GM19238 (cell line): ENCODE results near the gene ERC2.

Source experiments
- DNase-seq: peaks from one replicate; pipeline ENCODE4 v3.0.0; 2011; ENCODE audit warnings: low spot score; ENCODE audit not compliant: insufficient read length

ERC2 gene

GRCh38 chr3:55888282-55888885 is 579.9 kb downstream of the ERC2 start:
- DNase-seq, result no peak

- DNase-seq, result no peak
These were observed 582.5 kb downstream of the ERC2 start for GRCh38 chr3:55885721-55886120.

GRCh38 chr3:55884491-55885285 is 583.6 kb downstream of the ERC2 start:
- DNase-seq, result no peak

GRCh38 chr3:55884066-55884465 is 584.2 kb downstream of the ERC2 start:
- no peak for DNase-seq

GRCh38 chr3:55882006-55882405 is 586.3 kb downstream of the ERC2 start:
- no peak for DNase-seq

- DNase-seq, result no peak
These were observed 587.9 kb downstream of the ERC2 start for GRCh38 chr3:55880357-55880756.

- DNase-seq, result no peak
These were observed 588.4 kb downstream of the ERC2 start for GRCh38 chr3:55879901-55880331.

- DNase-seq, result no peak
These were observed 590.6 kb downstream of the ERC2 start for GRCh38 chr3:55877703-55878102.

- no peak for DNase-seq
These were observed 591.7 kb downstream of the ERC2 start for GRCh38 chr3:55876560-55876959.

GRCh38 chr3:55875113-55875512 is 593.2 kb downstream of the ERC2 start:
- DNase-seq, result no peak

- no peak for DNase-seq
These were observed 594.6 kb downstream of the ERC2 start for GRCh38 chr3:55873523-55874254.

- DNase-seq, result no peak
These were observed 597.7 kb downstream of the ERC2 start for GRCh38 chr3:55870594-55870993.

GRCh38 chr3:55868347-55868746 is 599.9 kb downstream of the ERC2 start:
- no peak for DNase-seq

- no peak for DNase-seq
These were observed 605.2 kb downstream of the ERC2 start for GRCh38 chr3:55863028-55863427.

GRCh38 chr3:55860049-55860721 is 608.1 kb downstream of the ERC2 start:
- no peak for DNase-seq

- DNase-seq, result no peak
These were observed 609.0 kb downstream of the ERC2 start for GRCh38 chr3:55859305-55859704.

GRCh38 chr3:55858727-55859126 is 609.5 kb downstream of the ERC2 start:
- DNase-seq, result no peak

GRCh38 chr3:55858302-55858701 is 610.0 kb downstream of the ERC2 start:
- DNase-seq, result no peak

GRCh38 chr3:55857633-55858032 is 610.6 kb downstream of the ERC2 start:
- DNase-seq, result no peak

- no peak for DNase-seq
These were observed 613.0 kb downstream of the ERC2 start for GRCh38 chr3:55855311-55855710.

GRCh38 chr3:55854494-55854893 is 613.8 kb downstream of the ERC2 start:
- DNase-seq, result no peak

- no peak for DNase-seq
These were observed 615.9 kb downstream of the ERC2 start for GRCh38 chr3:55852326-55852725.
